ENCODE results near the gene PSMD12.

DNA sequence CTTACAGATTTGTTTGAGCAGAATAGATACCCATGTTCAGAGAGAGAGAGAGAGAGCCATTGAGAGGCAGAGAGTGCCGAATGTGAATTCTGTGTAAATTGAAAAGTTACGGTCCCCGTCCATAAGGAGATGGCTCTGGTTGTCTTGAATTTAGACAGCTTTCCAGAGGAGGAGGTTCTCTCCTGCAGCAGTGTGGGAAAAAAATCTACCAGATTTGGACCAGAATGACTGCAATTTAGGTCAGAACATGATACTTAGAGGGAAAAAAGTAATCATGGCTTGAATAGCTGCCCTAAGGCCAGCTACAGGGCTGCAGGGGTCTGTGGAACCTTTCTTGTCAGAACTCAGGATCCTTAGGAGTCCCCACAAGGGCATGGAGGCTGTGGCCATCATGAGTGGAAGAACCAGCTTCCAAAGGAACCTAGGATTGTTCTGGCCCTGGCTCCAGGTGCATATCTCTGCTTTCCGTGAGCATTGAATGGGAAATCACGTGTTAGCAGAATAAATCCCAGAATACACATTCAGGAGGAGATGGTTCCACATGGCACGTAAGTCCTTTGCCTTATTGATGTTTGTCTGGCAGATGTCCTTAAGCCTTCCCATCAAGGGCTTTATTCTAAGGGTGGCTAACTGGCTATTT lies 23.7 kb upstream of the PSMD12 start:
- TF ChIP-seq SIN3A (IDR thresholded peaks at IDR 0.05; ENCODE audit: borderline replicate concordance, insufficient read depth, low read length), result no peak
- no peak for TF ChIP-seq TAF1 (IDR thresholded peaks at IDR 0.05; ENCODE audit: borderline replicate concordance, insufficient read depth, low read length)
- TF ChIP-seq, protein P1, sequence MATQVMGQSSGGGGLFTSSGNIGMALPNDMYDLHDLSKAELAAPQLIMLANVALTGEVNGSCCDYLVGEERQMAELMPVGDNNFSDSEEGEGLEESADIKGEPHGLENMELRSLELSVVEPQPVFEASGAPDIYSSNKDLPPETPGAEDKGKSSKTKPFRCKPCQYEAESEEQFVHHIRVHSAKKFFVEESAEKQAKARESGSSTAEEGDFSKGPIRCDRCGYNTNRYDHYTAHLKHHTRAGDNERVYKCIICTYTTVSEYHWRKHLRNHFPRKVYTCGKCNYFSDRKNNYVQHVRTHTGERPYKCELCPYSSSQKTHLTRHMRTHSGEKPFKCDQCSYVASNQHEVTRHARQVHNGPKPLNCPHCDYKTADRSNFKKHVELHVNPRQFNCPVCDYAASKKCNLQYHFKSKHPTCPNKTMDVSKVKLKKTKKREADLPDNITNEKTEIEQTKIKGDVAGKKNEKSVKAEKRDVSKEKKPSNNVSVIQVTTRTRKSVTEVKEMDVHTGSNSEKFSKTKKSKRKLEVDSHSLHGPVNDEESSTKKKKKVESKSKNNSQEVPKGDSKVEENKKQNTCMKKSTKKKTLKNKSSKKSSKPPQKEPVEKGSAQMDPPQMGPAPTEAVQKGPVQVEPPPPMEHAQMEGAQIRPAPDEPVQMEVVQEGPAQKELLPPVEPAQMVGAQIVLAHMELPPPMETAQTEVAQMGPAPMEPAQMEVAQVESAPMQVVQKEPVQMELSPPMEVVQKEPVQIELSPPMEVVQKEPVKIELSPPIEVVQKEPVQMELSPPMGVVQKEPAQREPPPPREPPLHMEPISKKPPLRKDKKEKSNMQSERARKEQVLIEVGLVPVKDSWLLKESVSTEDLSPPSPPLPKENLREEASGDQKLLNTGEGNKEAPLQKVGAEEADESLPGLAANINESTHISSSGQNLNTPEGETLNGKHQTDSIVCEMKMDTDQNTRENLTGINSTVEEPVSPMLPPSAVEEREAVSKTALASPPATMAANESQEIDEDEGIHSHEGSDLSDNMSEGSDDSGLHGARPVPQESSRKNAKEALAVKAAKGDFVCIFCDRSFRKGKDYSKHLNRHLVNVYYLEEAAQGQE (IDR thresholded peaks at IDR 0.05; ENCODE audit: insufficient read depth in 1 of 2, low read depth in 2 of 2, low read length in 2 of 2), result no peak

Measured in PFSK-1 (cell line).